HTERT RPE-1 (cell line): ENCODE data around the gene LAMB3.
"Not testable (repeated sequence)": the region's sequence is repeated elsewhere in the genome, so short reads cannot be mapped to it uniquely, and the experiment has no call there.

Experiments used
- in situ Hi-C: fragments of 300-500 bp; cut with MboI; formaldehyde crosslinking; loops from 4 replicates; pipeline ENCODE4 v1.14.3; 2020; ENCODE audit warnings: low sequenced_read_pairs

Gene LAMB3

GRCh38 chr1:209652121-209652735 is at the start of gene LAMB3:
TSS of gene LAMB3 (minus strand) at chr1:209652425. CDS start at chr1:209650944, 1,481 bp downstream.
- in situ Hi-C loops, result no loop called here

GRCh38 chr1:209700686-209701085 is 48.5 kb upstream of the LAMB3 start:
- in situ Hi-C loops, result not testable (repeated sequence)

GRCh38 chr1:209697126-209697525 is 44.9 kb upstream of the LAMB3 start:
- in situ Hi-C loops, result no loop called here

- in situ Hi-C loops, result no loop called here
Measured at GRCh38 chr1:209696673-209697072, 44.4 kb upstream of the LAMB3 start.

- in situ Hi-C loops, result no loop called here
Measured at GRCh38 chr1:209692745-209693504, 40.7 kb upstream of the LAMB3 start.

- in situ Hi-C loops, result no loop called here
Measured at GRCh38 chr1:209692296-209692695, 40.1 kb upstream of the LAMB3 start.

GRCh38 chr1:209691237-209691636 is 39.0 kb upstream of the LAMB3 start:
- in situ Hi-C loops, result no loop called here

GRCh38 chr1:209689477-209689876 is 37.3 kb upstream of the LAMB3 start:
- in situ Hi-C loops, result no loop called here

- in situ Hi-C loops, result no loop called here
Measured at GRCh38 chr1:209688746-209689234, 36.6 kb upstream of the LAMB3 start.

GRCh38 chr1:209686322-209686721 is 34.1 kb upstream of the LAMB3 start:
- in situ Hi-C loops, result no loop called here

GRCh38 chr1:209685821-209686220 is 33.6 kb upstream of the LAMB3 start:
- in situ Hi-C loops, result no loop called here

GRCh38 chr1:209678981-209679539 is 26.8 kb upstream of the LAMB3 start:
- in situ Hi-C loops, result no loop called here

GRCh38 chr1:209675565-209676154 is 23.4 kb upstream of the LAMB3 start:
- in situ Hi-C loops, result no loop called here

- in situ Hi-C loops, result no loop called here
Measured at GRCh38 chr1:209674957-209675564, 22.8 kb upstream of the LAMB3 start, which contains the start of gene G0S2. TSS of gene G0S2 (plus strand) at chr1:209675412. CDS start at chr1:209675685, 273 bp downstream.

- in situ Hi-C loops, result no loop called here
Measured at GRCh38 chr1:209673631-209674417, 21.6 kb upstream of the LAMB3 start.

GRCh38 chr1:209672705-209673630 is 20.7 kb upstream of the LAMB3 start:
- in situ Hi-C loops, result no loop called here

GRCh38 chr1:209670441-209671082 is 18.3 kb upstream of the LAMB3 start:
- in situ Hi-C loops, result no loop called here

- in situ Hi-C loops, result no loop called here
Measured at GRCh38 chr1:209667708-209668107, 15.5 kb upstream of the LAMB3 start.

- in situ Hi-C loops, result no loop called here
Measured at GRCh38 chr1:209667103-209667502, 14.9 kb upstream of the LAMB3 start.
